MM.1S (cell line): ENCODE measurements around the gene SLC9B2.

Experiments used
- DNase-seq: peaks from one replicate; pipeline ENCODE4 v3.0.0-alpha.2; 2015
- H2AFZ ChIP-seq: fragments of 300-600 bp; sonication (generic); 2 replicates; pipeline ENCODE4 v1.6.0; 2016; ENCODE audit warnings: antibody characterized with exemption, low read length
- H3F3A ChIP-seq: fragments of 300-600 bp; sonication (generic); 2 replicates; pipeline ENCODE4 v1.6.1; 2016; ENCODE audit warnings: mild to moderate bottlenecking, antibody characterized with exemption, low read length, moderate library complexity, mixed read lengths; ENCODE audit not compliant: insufficient read depth
- H3K27ac ChIP-seq: fragments of 300-600 bp; sonication (generic); 2 replicates; pipeline ENCODE4 v1.5.1; 2016; ENCODE audit warnings: mild to moderate bottlenecking, low read length
- H3K27me3 ChIP-seq: fragments of 300-600 bp; sonication (generic); replicated peaks from 2 replicates; pipeline ENCODE4 v1.6.0; 2016; ENCODE audit warnings: low read length; ENCODE audit not compliant: insufficient read depth
- H3K36me3 ChIP-seq: fragments of 300-600 bp; sonication (generic); replicated peaks from 2 replicates; pipeline ENCODE4 v1.6.1; 2016; ENCODE audit warnings: mild to moderate bottlenecking, low read length, mixed read lengths; ENCODE audit not compliant: insufficient read depth
- H3K4me1 ChIP-seq: fragments of 300-600 bp; sonication (generic); 2 replicates; pipeline ENCODE4 v1.6.1; 2016; ENCODE audit warnings: low read length, mixed read lengths
- H3K4me2 ChIP-seq: fragments of 300-600 bp; sonication (generic); 2 replicates; pipeline ENCODE4 v1.6.0; 2016; ENCODE audit warnings: low read depth, low read length
- H3K4me3 ChIP-seq: fragments of 300-600 bp; sonication (generic); 2 replicates; pipeline ENCODE4 v1.5.1; 2016; ENCODE audit warnings: low read length, mixed read lengths
- H3K79me2 ChIP-seq: fragments of 300-600 bp; sonication (generic); 2 replicates; pipeline ENCODE4 v1.6.1; 2016; ENCODE audit warnings: mixed run types, low read length, mixed read lengths
- H3K9ac ChIP-seq: fragments of 300-600 bp; sonication (generic); 2 replicates; pipeline ENCODE4 v1.6.1; 2016; ENCODE audit warnings: low read length, mixed read lengths
- H3K9me2 ChIP-seq: fragments of 300-600 bp; sonication (generic); replicated peaks from 2 replicates; pipeline ENCODE4 v1.6.1; 2016; ENCODE audit warnings: mild to moderate bottlenecking, low read length, mixed read lengths; ENCODE audit not compliant: insufficient read depth
- H3K9me3 ChIP-seq: fragments of 300-600 bp; sonication (generic); replicated peaks from 2 replicates; pipeline ENCODE4 v1.6.1; 2016; ENCODE audit warnings: mild to moderate bottlenecking, low read length, mixed read lengths; ENCODE audit not compliant: insufficient read depth
- H4K20me1 ChIP-seq: fragments of 300-600 bp; sonication (generic); 2 replicates; pipeline ENCODE4 v1.6.1; 2016; ENCODE audit warnings: mild to moderate bottlenecking, low read length, moderate library complexity, mixed read lengths; ENCODE audit not compliant: insufficient read depth
- EZH2 ChIP-seq: fragments of 300-600 bp; sonication (generic); optimal IDR thresholded peaks from 2 replicates; pipeline ENCODE3; 2017; ENCODE audit warnings: low read depth, mild to moderate bottlenecking, antibody characterized with exemption, low read length, mixed read lengths
- EZH2phosphoT487 ChIP-seq: fragments of 300-600 bp; sonication (generic); IDR thresholded peaks from 2 replicates; pipeline ENCODE4 v1.6.1; 2018; ENCODE audit warnings: antibody characterized with exemption, low read length
- TF ChIP-seq, protein P1 (sequence below): fragments of 300-600 bp; sonication (generic); IDR thresholded peaks from 2 replicates; pipeline ENCODE4 v1.5.1; 2016; ENCODE audit warnings: antibody characterized with exemption, low read length, mixed read lengths

The SLC9B2 gene

DNA sequence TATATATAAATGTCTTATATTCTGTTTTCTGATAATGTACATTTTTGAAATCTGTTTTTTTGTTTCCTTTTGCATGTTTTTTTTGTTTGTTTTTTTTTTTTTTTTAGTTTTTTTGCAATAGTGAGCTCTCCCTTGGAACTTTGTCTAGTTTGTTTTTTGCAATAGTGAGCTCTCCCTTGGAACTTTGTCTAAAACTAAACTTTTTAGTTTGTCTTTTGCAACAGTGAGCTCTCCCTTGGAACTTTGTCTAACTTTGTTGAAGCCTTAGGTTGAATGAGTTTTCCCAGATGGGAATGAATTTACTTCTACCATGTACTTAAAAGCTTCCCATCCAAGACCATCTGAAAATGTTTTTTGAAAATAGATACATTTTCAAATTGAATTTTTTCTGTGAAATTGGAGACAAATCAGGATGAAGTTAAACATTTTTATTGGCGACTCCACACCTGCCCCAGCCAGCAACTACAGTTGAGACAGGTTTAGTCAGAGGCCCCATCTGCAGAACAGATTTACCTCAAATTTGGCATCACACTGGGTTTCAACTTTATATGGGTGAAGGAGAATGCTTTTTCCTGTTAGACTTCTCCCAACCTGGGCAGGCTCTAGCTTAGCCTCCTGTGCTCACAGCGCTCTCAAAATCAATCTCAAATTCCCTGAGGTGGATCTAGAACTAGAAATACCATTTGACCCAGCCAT, 16.0 kb downstream of the SLC9B2 start:
- TF ChIP-seq EZH2 (no peak), EZH2phosphoT487 (no peak)
- TF ChIP-seq, protein P1, sequence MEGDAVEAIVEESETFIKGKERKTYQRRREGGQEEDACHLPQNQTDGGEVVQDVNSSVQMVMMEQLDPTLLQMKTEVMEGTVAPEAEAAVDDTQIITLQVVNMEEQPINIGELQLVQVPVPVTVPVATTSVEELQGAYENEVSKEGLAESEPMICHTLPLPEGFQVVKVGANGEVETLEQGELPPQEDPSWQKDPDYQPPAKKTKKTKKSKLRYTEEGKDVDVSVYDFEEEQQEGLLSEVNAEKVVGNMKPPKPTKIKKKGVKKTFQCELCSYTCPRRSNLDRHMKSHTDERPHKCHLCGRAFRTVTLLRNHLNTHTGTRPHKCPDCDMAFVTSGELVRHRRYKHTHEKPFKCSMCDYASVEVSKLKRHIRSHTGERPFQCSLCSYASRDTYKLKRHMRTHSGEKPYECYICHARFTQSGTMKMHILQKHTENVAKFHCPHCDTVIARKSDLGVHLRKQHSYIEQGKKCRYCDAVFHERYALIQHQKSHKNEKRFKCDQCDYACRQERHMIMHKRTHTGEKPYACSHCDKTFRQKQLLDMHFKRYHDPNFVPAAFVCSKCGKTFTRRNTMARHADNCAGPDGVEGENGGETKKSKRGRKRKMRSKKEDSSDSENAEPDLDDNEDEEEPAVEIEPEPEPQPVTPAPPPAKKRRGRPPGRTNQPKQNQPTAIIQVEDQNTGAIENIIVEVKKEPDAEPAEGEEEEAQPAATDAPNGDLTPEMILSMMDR, result no peak
- Histone ChIP-seq H3K9ac (no peak overlapping the region), H3K27me3 (no peaks in the 10 kb centered on the region), H3K4me1 (no peaks in the 10 kb centered on the region), H4K20me1 (no peaks in the 10 kb centered on the region; the same call in 1 of the 2 replicates), H3K36me3 (0 out of 2 replicates have a peak, but pooled peaks cover 2% of the 10 kb centered on the region), H2AFZ (no peak overlapping the region), H3K27ac (no peak overlapping the region), H3K4me2 (no peak overlapping the region), H3K79me2 (no peaks in the 10 kb centered on the region), H3K4me3 (no peak overlapping the region), H3F3A (no peaks in the 10 kb centered on the region), H3K9me3 (no peaks in the 10 kb centered on the region), H3K9me2 (no peaks in the 10 kb centered on the region)
- DNase-seq, result no peak

DNA sequence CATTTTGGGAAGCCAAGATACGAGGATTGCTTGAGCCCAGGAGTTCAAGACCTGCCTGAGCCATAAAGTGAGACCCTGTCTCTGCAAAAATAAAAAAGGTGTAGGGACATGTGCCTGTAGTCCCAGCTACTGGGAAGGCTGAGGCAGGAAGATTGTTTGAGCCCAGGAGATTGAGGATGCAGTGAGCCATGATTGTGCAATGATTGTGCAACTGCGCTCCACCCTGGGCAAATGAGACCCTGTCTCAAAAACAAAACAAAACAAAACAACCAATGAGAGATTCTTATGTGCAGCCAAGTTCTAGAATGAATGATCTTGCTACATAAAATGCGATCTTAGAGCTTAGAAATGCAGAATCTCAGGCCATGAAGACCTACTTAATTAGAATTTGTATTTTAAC, 22.5 kb downstream of the SLC9B2 start:
- Histone ChIP-seq H3K4me3 (no peak overlapping the region), H3K9me2 (no peaks in the 10 kb centered on the region), H3K4me2 (no peak overlapping the region), H3K27ac (no peak overlapping the region), H3F3A (no peaks in the 10 kb centered on the region), H4K20me1 (no peaks in the 10 kb centered on the region), H2AFZ (no peak overlapping the region), H3K36me3 (0 out of 2 replicates have a peak, but pooled peaks cover 3% of the 10 kb centered on the region), H3K9me3 (no peaks in the 10 kb centered on the region), H3K79me2 (no peaks in the 10 kb centered on the region), H3K9ac (no peak overlapping the region), H3K4me1 (no peaks in the 10 kb centered on the region), H3K27me3 (no peaks in the 10 kb centered on the region)
- no peak for TF ChIP-seq EZH2
- TF ChIP-seq EZH2phosphoT487, result no peak
- TF ChIP-seq, protein P1, result no peak
- no peak for DNase-seq

DNA sequence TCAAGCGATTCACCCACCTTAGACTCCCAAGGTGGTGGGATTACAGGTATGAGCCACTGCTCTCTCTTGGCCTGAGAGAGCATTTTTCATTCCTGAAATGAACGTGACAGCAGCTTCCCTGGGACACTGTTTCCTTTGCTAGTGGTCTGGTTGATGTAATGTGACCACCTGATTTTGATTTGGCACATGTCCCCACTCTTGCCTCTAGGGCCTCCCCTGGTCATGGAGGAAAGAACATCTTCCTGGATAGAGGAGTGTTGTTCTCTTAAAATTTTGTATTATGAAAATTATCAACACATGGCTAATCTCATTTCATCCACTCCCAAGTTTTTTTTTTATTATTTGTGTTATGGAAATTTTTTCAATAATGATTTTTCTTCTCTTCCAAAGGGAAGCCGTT, 23.8 kb downstream of the SLC9B2 start:
- H3K9me3 ChIP-seq, result no peaks in the 10 kb centered on the region
- H3K4me1 ChIP-seq, result no peaks in the 10 kb centered on the region
- no peak overlapping the region for H3K9ac ChIP-seq
- TF ChIP-seq, protein P1, result no peak
- no peak for TF ChIP-seq EZH2phosphoT487
- no peak for TF ChIP-seq EZH2
- no peak overlapping the region for H3K4me2 ChIP-seq
- H3K36me3 ChIP-seq, result 0 out of 2 replicates have a peak, but pooled peaks cover 3% of the 10 kb centered on the region
- no peaks in the 10 kb centered on the region for H3F3A ChIP-seq
- H3K4me3 ChIP-seq, result no peak overlapping the region
- no peak overlapping the region for H2AFZ ChIP-seq
- H3K79me2 ChIP-seq, result no peaks in the 10 kb centered on the region
- no peaks in the 10 kb centered on the region for H3K27me3 ChIP-seq
- DNase-seq, result no peak
- no peak overlapping the region for H3K27ac ChIP-seq
- no peaks in the 10 kb centered on the region for H3K9me2 ChIP-seq
- no peaks in the 10 kb centered on the region for H4K20me1 ChIP-seq
